GM12892 (cell line): ENCODE results near the gene KCNS3.

Experiments
- POLR2A ChIP-seq: IDR thresholded peaks from 2 replicates; pipeline ENCODE4 v1.6.1; 2011; ENCODE audit warnings: low read depth, low read length, control low read depth
- POLR2AphosphoS5 ChIP-seq: IDR thresholded peaks from 2 replicates; pipeline ENCODE4 v1.6.1; 2011; ENCODE audit warnings: low read depth, low read length, control low read depth
- TAF1 ChIP-seq: IDR thresholded peaks from 2 replicates; pipeline ENCODE4 v1.6.1; 2011; ENCODE audit warnings: low read depth, mild to moderate bottlenecking, control low read depth, low read length, borderline replicate concordance

- no peak for TF ChIP-seq POLR2AphosphoS5
- no peak for TF ChIP-seq POLR2A
- TF ChIP-seq TAF1 = no peak
Observed at GRCh38 chr2:17878281-17879136, at the start of gene KCNS3.
